ENCODE results near the gene VPS35.
"Not testable (repeated sequence)": the region's sequence is repeated elsewhere in the genome, so short reads cannot be mapped to it uniquely, and the experiment has no call there.

Gene VPS35

DNA sequence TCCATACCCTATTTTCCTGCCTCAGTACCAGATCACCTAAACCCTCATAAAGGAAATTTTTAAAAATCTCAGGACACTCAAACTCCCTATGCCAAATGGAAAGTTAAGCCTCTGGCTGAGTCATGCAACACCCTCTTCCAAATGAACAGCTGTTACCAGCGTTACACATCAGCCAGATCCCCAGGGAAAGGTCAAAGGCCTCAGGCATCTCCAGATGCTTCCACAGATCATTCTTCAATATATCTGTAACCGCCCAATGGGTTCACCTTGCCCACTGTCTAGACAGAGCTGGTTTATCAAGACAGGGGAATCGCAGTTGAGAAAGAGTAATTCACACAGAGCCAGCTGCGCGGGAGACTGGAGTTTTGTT, 38.7 kb downstream of the VPS35 start:
- no peak for DNase-seq

DNA sequence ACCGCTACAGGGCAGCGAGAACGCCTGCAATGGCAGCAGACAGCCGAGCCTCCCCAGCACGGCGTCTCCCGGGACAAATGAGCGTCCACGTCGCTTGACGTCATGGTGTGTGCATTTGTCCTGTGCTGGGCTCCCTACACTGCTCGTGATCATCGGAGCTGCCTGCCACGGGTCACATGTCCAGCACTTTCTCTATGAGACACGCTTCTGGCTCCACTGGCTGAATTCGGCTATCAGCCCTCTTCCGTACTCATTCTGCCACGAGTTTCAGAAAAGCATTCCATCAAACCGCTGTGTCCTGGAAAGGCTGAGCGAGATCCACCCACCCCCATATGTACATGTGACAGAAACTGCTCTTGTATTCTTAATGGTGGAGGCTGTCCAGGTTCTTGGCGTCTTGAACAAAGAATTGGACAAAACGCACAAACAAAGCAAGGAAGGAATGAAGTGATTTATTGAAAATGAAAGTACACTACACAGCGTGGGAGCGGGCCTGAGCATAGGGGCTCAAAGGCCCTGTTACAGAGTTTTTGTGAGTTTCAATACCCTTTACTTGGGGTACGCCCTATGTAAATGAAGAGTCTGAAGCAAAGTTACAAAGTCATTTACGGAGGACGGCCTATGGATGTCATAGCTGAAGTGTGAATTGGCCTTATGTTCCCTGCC, 39.3 kb downstream of the VPS35 start:
- DNase-seq: no peak

GRCh38 chr16:46648656-46649055, 40.3 kb downstream of the VPS35 start:
- no peak for DNase-seq

DNA sequence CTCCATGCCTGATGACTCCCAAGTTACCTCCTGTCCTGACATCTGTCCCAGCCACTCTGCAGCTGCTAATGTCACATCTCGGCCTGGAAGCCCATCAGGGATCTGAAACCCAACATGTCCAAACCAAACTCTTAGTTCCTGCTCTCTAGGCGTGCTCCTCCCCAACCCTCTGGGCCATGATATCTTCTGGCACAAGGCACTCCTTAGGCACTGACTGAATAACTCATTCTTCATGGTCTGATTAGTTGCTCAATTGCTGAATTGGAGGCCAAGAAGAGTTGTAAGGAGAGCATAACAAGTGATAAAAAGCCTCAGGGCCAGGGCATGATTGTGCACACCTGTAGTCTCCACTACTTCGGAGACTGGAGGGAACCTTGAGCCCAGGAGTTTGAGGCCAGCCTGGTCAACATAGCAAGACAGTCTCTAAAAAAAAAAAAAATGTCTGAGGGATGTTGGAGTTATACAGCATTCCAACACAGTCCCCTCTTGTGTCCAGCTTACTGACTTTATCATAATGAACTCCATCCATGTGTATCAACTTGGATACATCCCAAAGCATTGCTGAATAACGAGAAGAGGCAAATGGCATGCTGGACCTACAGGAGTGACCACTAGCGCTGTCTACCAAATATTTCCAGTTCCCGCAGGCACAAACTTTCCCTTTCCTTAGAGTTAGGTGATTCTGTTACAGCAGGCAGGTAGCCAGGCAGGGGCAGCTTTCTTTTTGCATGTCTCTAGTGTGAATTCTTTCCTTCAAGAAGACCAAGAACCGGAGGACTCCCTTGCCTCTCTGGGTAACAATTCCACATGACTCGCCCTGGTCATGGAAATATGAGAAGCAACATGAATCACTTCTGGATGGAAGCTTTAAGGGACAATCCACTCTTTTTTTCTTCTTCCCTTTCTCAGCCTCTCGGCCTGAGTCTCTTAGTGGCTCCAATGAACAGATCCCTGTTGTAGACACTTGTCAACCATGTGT, 49.7 kb downstream of the VPS35 start:
- DNase-seq: no peak

DNA sequence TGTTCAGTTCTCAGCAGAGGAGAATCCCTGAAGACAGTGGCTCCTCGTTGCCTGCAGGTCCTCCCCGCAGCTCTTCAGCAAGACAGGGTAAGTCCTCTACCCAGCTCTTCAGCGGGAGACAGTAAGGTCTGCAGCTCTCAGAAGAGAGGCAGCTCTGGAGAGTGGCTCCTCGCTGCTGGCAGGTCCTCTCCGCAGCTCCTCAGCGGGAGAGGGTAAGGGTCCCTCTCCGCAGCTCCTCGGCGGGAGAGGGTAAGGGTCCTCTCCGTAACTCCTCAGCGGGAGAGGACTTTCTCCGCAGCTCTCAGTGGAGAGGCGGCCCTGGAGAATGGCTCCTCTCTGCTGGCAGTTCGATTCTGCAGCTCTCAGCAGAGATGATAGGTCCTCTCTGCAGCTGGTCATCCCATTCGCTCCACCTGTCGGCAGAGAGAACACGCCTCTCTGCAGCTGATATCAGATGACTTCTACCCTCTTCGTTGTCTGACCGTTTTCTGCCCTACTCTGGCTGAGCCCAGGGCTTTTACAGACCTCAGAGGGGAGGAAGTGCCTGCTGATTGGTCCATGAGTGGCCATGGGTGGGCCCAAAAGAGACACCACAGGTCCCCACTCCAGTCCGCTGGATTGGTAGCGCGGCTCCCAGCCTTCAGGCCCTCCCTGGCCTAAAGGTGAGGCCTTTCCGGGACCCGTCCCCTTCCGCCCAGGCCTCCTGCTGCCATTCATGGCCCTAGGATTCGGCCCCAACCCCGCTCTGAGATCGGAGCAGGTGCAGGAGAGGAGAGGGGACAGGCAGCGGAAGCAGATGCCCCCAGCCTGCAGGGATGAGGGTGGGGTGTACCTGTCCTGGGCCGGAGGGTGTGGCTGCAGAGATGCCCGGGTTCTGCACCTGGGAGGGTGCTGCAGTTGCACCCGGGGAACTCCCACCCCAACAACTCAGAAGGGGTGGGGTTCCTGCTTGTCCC, 55.9 kb downstream of the VPS35 start:
- DNase-seq: no peak

DNA sequence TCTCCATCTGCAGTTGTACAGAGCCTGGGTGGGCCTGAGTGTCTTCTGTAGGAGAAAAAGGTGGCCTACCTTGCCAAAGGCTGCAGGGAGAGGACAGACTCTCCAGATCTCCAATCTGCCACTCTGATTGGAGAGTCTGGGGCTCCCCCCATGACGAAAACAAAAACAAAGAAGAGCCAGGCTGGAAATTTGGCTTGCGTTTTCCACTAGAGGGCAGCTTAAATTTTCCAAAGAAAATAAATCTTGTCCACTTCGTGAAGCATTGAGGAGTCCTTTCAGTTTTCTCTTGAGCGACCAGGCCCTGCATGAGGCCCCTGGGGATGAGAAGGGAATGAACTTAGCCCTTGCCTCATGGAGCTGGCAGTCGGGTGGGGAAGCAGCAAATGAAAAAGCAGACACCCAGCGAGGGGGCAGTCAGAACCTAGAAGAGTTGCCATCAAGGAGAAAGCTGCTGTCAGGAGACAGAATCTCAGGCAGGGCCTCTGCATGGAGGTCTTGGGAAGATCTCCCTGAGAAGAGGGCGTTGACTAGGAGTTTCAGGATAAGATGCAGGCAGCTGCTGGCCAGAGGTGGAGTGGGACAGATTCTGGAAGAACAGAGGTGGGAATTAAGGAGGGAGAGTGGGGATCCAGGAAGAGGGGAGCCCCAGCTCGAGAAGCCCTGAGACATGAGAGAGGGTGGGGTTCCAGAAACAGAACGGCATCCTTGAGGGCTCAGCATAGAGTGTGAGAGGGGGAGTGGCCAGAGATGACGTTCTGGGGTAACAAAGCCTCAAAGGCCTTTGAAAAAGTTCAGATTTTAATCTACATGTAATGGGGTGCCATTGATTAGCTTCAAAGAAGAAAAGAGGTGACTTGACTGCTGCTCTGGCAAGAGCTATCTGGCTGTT, 59.4 kb downstream of the VPS35 start:
- DNase-seq: peak; percentile 21

- no peak for DNase-seq
Measured at GRCh38 chr16:46627746-46628145, 61.2 kb downstream of the VPS35 start.

GRCh38 chr16:46626681-46627080, 62.3 kb downstream of the VPS35 start:
- DNase-seq: not testable (repeated sequence)

DNA sequence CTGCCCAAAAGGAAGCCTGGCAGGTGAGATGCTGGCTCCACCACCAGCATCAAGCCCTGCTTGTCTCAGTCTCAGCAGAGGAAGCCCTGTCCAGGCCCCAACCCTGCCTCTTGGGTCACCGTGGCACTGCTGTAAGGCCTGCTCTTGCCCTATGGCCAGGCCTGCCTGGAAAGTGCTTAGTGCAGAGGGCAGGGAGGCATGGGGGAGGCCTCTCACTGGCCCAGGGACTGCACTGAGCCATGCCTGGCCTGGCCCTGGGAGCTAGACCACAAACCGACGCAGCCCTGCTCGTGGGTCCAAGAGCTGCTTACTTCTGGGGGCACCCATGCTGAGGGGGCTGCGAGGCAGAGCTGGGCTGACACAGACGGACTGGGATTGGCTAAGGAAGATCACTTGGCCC, 64.1 kb downstream of the VPS35 start:
- DNase-seq: not testable (repeated sequence)

GRCh38 chr16:46623707-46624106, 65.3 kb downstream of the VPS35 start:
- not testable (repeated sequence) for DNase-seq

- not testable (repeated sequence) for DNase-seq
Measured at GRCh38 chr16:46623246-46623645, 65.7 kb downstream of the VPS35 start.

DNA sequence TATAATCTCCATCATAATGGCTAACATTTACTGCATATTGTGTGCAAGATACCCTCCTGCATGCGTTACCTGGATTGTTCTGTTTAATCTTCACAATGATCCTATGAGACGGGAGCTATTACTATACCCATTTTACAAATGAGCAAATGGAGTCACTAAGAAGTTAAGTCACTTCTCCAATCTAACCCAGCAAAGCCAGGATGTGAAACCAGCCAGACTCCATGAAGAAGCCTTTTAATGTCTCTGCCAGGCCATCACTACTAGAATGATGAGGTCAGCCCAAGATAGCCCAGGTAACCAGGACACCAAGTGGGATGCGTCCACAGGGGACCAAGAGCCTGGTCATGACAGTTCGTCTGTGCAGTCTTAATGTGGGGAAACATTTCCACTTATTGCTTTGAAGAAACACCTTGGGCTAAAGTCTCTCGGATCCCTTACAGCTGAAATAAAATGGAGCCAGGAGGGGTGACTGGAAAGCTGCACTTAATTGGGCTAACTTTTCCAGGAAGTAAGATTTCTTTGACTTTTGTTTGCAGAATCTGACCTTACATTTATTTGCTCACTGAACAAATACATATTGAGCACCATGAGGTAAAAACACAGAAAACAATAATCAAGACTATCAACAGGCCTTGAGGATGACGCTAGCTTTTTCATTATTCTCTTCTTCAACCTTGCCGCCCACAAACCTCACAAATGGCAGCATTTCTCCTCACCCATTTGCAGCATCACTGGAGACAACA, 66.9 kb downstream of the VPS35 start:
- DNase-seq: no peak

DNA sequence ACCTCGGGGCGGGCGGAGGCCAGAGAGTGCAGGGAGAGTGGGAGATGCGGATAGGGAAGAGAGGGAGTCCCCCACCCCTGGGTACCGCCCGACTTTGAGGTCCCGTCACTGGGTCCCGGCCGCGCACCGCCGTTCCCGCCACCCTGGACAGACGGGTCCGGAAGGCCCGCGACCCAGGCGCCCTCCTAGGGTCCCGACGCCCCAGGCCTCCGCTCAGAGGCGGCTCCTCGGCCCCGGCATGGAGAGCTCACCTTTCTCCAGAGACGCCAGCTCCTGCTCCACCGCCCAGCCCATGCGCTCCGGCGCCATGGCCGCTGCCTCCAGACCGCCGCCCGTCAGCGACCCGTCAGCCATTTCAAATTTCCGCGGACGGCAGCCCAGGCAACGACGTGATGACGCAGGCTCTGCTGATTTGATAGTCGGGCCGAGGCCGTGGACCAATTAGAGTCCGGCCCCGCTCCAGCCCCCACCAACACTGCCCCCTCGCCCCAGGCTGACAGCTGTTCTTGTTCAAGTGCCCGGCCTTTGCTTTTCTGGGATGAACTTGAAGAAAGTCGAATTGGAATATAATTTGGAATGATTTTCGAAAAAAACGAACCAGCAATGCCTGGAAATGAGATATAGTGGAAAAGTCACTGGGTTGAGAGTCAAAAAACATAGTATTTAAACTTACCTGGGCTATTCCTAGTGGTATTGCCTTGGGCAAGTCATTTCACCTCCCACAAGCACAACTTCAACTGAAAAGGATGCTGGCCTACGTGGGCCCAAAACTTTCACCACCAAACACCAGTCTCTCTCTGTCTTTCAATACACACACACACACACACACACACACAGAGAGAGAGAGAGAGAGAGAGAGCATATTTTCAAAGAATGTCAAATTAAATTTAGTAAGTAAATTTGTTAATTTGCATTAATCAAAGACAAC, 67.7 kb downstream of the VPS35 start, which contains the start of gene SHCBP1:
Gene SHCBP1 (minus strand): TSS at position 374 of the 928 bp plus-strand sequence. CDS start 20 bp downstream, at position 354.
- DNase-seq: peak; percentile 69

GRCh38 chr16:46620266-46621005, 68.5 kb downstream of the VPS35 start:
- no peak for DNase-seq

- no peak for DNase-seq
Measured at GRCh38 chr16:46618516-46618915, 70.5 kb downstream of the VPS35 start.

GRCh38 chr16:46614006-46614405, 75.0 kb downstream of the VPS35 start:
- DNase-seq: no peak

- no peak for DNase-seq
Measured at GRCh38 chr16:46613352-46613751, 75.6 kb downstream of the VPS35 start.

- DNase-seq: no peak
Measured at GRCh38 chr16:46612121-46612520, 76.9 kb downstream of the VPS35 start.

GRCh38 chr16:46607529-46607928, 81.4 kb downstream of the VPS35 start:
- DNase-seq: peak; percentile 5

Data from NCI-H1694 (cell line).